Mucosa of descending colon (tissue), 3 donors: ENCODE measurements around the gene HMGCS1. TPM values are rescaled to one million over a fixed set of nuclear protein-coding genes. Genes with fewer than 3 reads are reported as not detected.
A peak's percentile ranks its signal among the peaks of the same experiment; 100 is the strongest.

Experiments used
- ATAC-seq: fragments of 200-7000 bp; cut with Tn5 transposase; one replicate; pipeline ENCODE4 v1.9.1; 2020; ENCODE audit warnings: mild to moderate bottlenecking, moderate library complexity
- DNase-seq, 3 donors: peaks; one replicate each; pipeline ENCODE4 v3.0.0-alpha.2; 2020
- H3K36me3 ChIP-seq: fragments of 200-600 bp; one replicate; pipeline ENCODE4 v1.8.0; 2021; ENCODE audit warnings: low read depth, mild to moderate bottlenecking
- H3K4me1 ChIP-seq: fragments of 200-600 bp; one replicate; pipeline ENCODE4 v1.8.0; 2021; ENCODE audit warnings: low read depth, mild to moderate bottlenecking
- H3K4me3 ChIP-seq: fragments of 200-600 bp; one replicate; pipeline ENCODE4 v1.8.0; 2021; ENCODE audit warnings: mild to moderate bottlenecking
- H3K9me3 ChIP-seq: fragments of 200-600 bp; one replicate; pipeline ENCODE4 v1.8.0; 2021; ENCODE audit warnings: mild to moderate bottlenecking
- intact Hi-C, 2 donors: fragments of 100-400 bp; cut with DNase I in 1 of 2; cut with micrococcal nuclease in 1 of 2; formaldehyde crosslinking; loops; one replicate each; pipeline versions ENCODE4 v1.11.0 to v1.11.1; 2022; cut with DNase I, micrococcal nuclease
- total RNA-seq, 3 donors: library from RNA; stranded (reverse); fragmentation: NEBNext Ultra II Directional in 2 of 3; extraction: Animal tissue kit (Norgen Biotek cat#: 25700) in 2 of 3; gene quantifications; one replicate each; pipeline versions ENCODE4 v1.2.1 to v1.2.4, GENCODE V29; 2021 to 2023
- TF ChIP-seq, protein P1 (sequence below): fragments of 200-600 bp; IDR thresholded peaks from one replicate; pipeline ENCODE4 v1.8.0; 2022; ENCODE audit warnings: antibody characterized with exemption, mild to moderate bottlenecking
- donor health status: DM: no; HTN: no; CAD: no; lungs with moderate emphysema.
- donor health status: DM: no; HTN: no; CAD: no.
- donor health status: DM: no; HTN: yes; CAD: no.

Gene HMGCS1
- total RNA-seq, 3 donors from 2014 or later, result 69.6 to 176 (median 151) TPM

DNA sequence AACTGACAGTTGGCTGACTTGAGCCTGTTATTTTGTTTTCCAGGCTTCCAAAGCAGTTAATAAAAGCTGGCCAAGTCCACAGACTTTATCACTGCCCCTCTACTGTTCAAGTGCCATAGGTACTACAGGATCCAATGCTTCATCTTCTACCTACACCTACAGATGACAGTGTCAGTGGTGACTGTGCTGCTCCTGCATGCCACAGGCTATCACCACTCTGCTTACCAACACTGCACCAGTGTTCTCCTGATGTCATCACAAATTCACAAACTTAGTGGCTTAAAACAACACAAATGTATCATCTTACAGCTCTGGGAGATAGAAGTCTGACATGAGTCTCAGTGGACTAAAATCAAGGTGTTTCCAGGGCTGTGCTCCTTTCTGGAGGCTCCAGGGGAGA lies 26.6 kb downstream of the HMGCS1 start:
- DNase-seq (no peak), ATAC-seq (peak; percentile 29)
- Histone ChIP-seq H3K36me3 (no peaks in the 10 kb centered on the region), H3K9me3 (no peaks in the 10 kb centered on the region), H3K4me1 (no peaks in the 10 kb centered on the region), H3K4me3 (no peak overlapping the region)
- TF ChIP-seq, protein P1, sequence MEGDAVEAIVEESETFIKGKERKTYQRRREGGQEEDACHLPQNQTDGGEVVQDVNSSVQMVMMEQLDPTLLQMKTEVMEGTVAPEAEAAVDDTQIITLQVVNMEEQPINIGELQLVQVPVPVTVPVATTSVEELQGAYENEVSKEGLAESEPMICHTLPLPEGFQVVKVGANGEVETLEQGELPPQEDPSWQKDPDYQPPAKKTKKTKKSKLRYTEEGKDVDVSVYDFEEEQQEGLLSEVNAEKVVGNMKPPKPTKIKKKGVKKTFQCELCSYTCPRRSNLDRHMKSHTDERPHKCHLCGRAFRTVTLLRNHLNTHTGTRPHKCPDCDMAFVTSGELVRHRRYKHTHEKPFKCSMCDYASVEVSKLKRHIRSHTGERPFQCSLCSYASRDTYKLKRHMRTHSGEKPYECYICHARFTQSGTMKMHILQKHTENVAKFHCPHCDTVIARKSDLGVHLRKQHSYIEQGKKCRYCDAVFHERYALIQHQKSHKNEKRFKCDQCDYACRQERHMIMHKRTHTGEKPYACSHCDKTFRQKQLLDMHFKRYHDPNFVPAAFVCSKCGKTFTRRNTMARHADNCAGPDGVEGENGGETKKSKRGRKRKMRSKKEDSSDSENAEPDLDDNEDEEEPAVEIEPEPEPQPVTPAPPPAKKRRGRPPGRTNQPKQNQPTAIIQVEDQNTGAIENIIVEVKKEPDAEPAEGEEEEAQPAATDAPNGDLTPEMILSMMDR, result no peak
- intact Hi-C loops, result no loop called here

DNA sequence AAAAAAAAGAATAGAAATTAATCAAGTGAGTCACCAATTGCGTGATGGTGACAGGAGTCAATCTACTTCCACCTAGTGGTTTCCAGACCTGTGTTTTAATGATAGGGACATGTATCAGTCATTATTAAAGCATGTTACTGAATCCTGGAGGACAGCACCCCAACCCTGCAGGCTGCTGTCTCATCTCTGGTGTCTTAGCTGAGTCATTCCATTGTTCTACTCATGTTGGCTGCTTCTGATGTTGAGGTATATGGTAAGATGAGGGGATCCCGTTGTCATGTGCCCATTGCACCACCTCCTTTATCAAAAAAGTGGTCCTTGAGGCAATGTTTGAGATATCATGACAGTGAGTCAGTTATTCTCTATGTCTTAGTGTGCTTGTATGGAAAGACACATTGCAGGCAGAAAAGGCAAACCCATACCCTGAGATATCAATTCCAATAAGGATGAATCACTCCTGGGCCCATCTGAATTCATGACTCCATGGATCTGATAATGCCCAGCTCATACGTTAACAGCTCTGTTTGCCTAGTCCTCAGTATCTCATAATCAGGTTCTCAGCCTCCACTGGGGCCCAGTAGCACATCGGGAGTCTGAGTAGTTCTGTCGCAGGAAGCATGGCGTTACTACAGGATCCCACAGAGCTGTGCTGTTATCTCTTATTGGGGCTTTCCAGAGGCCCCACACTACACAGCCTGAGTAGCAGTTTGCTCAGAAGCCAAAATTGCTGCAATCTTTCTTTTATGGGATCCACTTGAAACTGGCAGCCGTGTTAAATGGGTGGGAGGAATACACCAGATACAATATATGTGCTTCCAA lies 31.2 kb downstream of the HMGCS1 start:
- intact Hi-C loops, result no loop called here
- ATAC-seq, result no peak

DNA sequence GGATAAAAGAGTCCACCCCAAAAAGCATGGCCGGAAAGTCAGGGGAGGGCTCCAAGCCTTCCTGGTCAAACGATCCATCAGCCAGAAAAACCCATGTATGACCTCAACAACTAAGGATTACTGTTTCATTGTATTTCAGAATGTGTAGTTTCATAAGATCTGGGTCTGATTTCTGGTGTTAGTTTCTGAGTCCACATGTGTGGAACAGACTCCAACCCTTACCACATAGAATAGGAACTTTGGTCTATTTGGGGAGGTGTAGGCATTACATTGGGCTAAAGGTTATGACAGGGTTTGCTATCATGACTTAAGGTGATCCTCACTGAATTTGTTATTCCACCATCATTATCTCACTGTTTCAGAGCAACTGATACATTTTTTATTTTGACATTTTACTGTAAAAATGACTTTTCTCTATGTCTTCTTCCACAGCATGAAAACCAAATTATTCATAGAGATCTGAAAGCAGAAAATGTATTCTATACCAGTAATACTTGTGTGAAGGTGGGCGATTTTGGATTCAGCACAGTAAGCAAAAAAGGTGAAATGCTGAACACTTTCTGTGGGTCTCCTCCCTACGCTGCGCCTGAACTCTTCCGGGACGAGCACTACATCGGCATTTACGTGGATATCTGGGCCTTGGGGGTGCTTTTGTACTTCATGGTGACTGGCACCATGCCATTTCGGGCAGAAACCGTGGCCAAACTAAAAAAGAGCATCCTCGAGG lies 33.5 kb downstream of the HMGCS1 start:
- Histone ChIP-seq H3K4me1 (no peaks in the 10 kb centered on the region), H3K4me3 (no peak overlapping the region), H3K9me3 (no peaks in the 10 kb centered on the region), H3K36me3 (no peaks in the 10 kb centered on the region)
- TF ChIP-seq, protein P1, result no peak
- ATAC-seq (no peak), DNase-seq (no peak)
- intact Hi-C loops, result no loop called here

More for the DNA sequence above, 31.2 kb downstream of the HMGCS1 start:
- no peaks in the 10 kb centered on the region for H3K36me3 ChIP-seq
- no peak overlapping the region for H3K4me3 ChIP-seq
- H3K9me3 ChIP-seq, result no peaks in the 10 kb centered on the region
- TF ChIP-seq, protein P1, result no peak
- H3K4me1 ChIP-seq, result no peaks in the 10 kb centered on the region
- DNase-seq, result no peak

DNA sequence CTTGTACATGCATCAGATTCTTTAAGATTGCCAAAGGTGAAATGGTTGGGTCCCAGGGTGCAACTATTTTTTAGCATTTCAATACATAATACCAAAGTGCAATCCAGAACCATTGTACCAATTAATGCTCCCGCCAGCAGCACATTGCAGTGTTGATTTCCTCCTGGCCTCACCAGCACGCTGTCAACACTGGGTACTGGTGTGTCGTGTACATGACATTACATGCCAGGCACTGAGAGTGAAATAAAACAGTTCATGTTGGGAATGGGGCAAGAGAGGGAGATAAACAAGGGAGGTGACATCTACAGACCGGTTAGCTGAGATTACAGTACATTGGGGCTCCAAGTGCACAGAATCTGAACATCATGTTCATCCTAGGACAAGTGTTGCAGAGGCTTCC lies 37.8 kb downstream of the HMGCS1 start:
- Histone ChIP-seq H3K4me3 (no peak overlapping the region), H3K9me3 (no peaks in the 10 kb centered on the region), H3K4me1 (no peaks in the 10 kb centered on the region), H3K36me3 (no peaks in the 10 kb centered on the region)
- ATAC-seq, result no peak
- DNase-seq, result no peak
- TF ChIP-seq, protein P1, result no peak
- intact Hi-C loops, result no loop called here

DNA sequence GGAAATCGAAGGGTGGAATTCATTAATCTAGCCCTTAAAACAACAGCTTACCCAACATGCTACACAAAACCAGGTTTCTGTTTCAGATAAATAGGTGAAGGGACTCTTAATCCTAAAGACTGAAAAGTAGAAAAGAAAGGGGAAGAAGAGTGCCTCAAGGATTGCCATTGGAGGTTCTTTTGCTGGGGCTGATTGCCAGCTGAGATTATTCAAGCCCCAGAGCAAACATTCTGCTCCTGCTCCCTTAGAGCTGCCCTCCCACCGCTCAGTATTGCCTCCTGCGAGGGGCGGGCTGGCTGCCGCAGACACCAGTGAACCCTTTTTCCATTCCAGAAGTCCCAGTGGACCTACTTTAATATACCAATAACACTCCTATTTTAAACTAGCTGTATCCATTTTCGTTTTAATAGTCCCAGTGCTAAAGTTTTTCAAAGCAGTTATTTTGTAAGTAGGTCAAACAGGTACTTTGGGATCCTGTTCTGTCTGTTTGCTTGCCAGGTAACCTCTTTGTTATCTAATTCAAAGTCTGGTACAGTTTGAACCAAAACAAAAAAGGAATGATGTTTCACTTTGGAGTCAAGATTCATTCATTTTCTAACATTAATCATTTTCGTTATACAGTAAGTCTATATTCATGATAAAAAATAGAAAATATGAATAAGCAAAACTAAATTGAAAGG lies 38.6 kb downstream of the HMGCS1 start:
- Histone ChIP-seq H3K36me3 (no peaks in the 10 kb centered on the region), H3K4me3 (no peak overlapping the region), H3K4me1 (no peaks in the 10 kb centered on the region), H3K9me3 (no peaks in the 10 kb centered on the region)
- ATAC-seq (no peak), DNase-seq (no peak)
- intact Hi-C loops, result no loop called here
- TF ChIP-seq, protein P1, result no peak
